HL-60 (cell line): ENCODE results near the gene KAT8.
"Not testable (repeated sequence)": the region's sequence is repeated elsewhere in the genome, so short reads cannot be mapped to it uniquely, and the experiment has no call there.

ENCODE experiments used
- DNase-seq, 2 experiments: peaks; one replicate each; pipeline ENCODE4 v3.0.0-alpha.2; 2010 to 2020; ENCODE audit warnings: low read depth in 1 of 2, low spot score in 1 of 2
- H3K27ac ChIP-seq: fragments of 250-450 bp; sonication (Bioruptor Pico); replicated peaks from 2 replicates; pipeline ENCODE4 v1.5.1; 2020; ENCODE audit warnings: mild to moderate bottlenecking, moderate library complexity
- H3K27me3 ChIP-seq: fragments of 250-450 bp; sonication (Bioruptor Pico); 2 replicates; pipeline ENCODE4 v1.5.1; 2021; ENCODE audit warnings: mild to moderate bottlenecking, moderate library complexity; ENCODE audit not compliant: insufficient read depth, poor library complexity, severe bottlenecking
- H3K4me3 ChIP-seq: replicated peaks from 2 replicates; pipeline ENCODE4 v1.5.1; 2011; ENCODE audit warnings: mild to moderate bottlenecking, control low read depth, low read length; ENCODE audit not compliant: insufficient read depth
- GABPA ChIP-seq: IDR thresholded peaks from 2 replicates; pipeline ENCODE4 v1.6.1; 2012; ENCODE audit warnings: low read depth
- POLR2AphosphoS5 ChIP-seq: IDR thresholded peaks from 2 replicates; pipeline ENCODE4 v1.6.1; 2012; ENCODE audit warnings: low read depth
- SPI1 ChIP-seq: IDR thresholded peaks from 2 replicates; pipeline ENCODE4 v1.6.1; 2012; ENCODE audit warnings: low read depth, mild to moderate bottlenecking, borderline replicate concordance
- TF ChIP-seq, protein P1 (sequence below): IDR thresholded peaks from 2 replicates; pipeline ENCODE4 v1.6.1; 2012; ENCODE audit warnings: low read depth; ENCODE audit not compliant: insufficient replicate concordance
- TF ChIP-seq, protein P2 (sequence below): IDR thresholded peaks from one replicate; pipeline ENCODE4 v1.5.1; 2011; ENCODE audit warnings: low read length, control low read depth, inconsistent platforms; ENCODE audit not compliant: insufficient read depth

The KAT8 gene

DNA sequence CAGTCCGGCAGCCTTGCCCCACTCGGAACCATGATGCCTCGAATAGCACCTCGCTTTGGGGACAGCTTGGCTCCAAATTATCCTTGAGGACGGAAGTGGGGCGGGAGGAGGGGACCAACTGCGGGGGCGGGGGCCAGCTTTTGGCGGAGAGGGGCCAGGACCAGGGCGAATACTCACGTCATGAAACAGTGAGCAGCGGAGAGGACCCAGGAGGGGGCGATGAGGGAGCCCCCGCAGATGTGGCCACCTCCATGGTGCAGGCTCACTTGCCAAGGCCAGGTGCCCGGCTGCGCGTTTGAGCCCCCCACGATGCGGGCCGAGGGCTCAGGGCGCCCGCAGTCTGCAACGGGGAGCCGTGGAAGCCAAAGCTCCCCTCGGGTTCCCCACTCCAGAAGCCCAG lies 31.4 kb downstream of the KAT8 start:
- no peak for DNase-seq
- no peak overlapping the region for H3K4me3 ChIP-seq
- TF ChIP-seq, protein P1, sequence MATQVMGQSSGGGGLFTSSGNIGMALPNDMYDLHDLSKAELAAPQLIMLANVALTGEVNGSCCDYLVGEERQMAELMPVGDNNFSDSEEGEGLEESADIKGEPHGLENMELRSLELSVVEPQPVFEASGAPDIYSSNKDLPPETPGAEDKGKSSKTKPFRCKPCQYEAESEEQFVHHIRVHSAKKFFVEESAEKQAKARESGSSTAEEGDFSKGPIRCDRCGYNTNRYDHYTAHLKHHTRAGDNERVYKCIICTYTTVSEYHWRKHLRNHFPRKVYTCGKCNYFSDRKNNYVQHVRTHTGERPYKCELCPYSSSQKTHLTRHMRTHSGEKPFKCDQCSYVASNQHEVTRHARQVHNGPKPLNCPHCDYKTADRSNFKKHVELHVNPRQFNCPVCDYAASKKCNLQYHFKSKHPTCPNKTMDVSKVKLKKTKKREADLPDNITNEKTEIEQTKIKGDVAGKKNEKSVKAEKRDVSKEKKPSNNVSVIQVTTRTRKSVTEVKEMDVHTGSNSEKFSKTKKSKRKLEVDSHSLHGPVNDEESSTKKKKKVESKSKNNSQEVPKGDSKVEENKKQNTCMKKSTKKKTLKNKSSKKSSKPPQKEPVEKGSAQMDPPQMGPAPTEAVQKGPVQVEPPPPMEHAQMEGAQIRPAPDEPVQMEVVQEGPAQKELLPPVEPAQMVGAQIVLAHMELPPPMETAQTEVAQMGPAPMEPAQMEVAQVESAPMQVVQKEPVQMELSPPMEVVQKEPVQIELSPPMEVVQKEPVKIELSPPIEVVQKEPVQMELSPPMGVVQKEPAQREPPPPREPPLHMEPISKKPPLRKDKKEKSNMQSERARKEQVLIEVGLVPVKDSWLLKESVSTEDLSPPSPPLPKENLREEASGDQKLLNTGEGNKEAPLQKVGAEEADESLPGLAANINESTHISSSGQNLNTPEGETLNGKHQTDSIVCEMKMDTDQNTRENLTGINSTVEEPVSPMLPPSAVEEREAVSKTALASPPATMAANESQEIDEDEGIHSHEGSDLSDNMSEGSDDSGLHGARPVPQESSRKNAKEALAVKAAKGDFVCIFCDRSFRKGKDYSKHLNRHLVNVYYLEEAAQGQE = no peak
- TF ChIP-seq POLR2AphosphoS5 (no peak), GABPA (no peak), SPI1 (no peak)
- TF ChIP-seq, protein P2, sequence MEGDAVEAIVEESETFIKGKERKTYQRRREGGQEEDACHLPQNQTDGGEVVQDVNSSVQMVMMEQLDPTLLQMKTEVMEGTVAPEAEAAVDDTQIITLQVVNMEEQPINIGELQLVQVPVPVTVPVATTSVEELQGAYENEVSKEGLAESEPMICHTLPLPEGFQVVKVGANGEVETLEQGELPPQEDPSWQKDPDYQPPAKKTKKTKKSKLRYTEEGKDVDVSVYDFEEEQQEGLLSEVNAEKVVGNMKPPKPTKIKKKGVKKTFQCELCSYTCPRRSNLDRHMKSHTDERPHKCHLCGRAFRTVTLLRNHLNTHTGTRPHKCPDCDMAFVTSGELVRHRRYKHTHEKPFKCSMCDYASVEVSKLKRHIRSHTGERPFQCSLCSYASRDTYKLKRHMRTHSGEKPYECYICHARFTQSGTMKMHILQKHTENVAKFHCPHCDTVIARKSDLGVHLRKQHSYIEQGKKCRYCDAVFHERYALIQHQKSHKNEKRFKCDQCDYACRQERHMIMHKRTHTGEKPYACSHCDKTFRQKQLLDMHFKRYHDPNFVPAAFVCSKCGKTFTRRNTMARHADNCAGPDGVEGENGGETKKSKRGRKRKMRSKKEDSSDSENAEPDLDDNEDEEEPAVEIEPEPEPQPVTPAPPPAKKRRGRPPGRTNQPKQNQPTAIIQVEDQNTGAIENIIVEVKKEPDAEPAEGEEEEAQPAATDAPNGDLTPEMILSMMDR = no peak
- H3K27me3 ChIP-seq = no peaks in the 10 kb centered on the region
- peak overlapping the region; percentile 46; the same call in 1 of the 2 replicates for H3K27ac ChIP-seq

DNA sequence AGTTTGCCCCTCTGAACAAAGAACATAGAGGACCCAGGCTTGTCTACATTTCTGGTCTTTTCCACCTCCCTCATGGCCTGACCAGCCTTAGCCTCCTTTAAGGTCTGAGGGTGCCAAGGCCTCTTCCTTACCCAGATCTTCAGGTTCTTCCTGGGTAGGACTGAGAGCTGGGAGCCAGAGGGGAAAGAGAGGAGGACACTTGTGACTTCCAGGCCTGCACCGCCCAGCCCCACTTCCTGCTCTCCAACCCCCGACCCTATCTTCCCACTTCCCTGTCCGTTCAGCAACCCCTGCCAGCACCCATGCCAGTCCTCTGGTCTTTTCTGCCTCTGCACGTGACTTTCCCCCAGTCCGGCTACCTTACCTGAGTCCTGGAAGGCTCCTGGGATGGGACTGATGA lies 31.9 kb downstream of the KAT8 start:
- H3K27me3 ChIP-seq = no peaks in the 10 kb centered on the region
- TF ChIP-seq, protein P2 = no peak
- H3K4me3 ChIP-seq = no peak overlapping the region
- H3K27ac ChIP-seq = peak overlapping the region; percentile 46
- DNase-seq = peak in 1 of 2 experiments; percentile 43

DNA sequence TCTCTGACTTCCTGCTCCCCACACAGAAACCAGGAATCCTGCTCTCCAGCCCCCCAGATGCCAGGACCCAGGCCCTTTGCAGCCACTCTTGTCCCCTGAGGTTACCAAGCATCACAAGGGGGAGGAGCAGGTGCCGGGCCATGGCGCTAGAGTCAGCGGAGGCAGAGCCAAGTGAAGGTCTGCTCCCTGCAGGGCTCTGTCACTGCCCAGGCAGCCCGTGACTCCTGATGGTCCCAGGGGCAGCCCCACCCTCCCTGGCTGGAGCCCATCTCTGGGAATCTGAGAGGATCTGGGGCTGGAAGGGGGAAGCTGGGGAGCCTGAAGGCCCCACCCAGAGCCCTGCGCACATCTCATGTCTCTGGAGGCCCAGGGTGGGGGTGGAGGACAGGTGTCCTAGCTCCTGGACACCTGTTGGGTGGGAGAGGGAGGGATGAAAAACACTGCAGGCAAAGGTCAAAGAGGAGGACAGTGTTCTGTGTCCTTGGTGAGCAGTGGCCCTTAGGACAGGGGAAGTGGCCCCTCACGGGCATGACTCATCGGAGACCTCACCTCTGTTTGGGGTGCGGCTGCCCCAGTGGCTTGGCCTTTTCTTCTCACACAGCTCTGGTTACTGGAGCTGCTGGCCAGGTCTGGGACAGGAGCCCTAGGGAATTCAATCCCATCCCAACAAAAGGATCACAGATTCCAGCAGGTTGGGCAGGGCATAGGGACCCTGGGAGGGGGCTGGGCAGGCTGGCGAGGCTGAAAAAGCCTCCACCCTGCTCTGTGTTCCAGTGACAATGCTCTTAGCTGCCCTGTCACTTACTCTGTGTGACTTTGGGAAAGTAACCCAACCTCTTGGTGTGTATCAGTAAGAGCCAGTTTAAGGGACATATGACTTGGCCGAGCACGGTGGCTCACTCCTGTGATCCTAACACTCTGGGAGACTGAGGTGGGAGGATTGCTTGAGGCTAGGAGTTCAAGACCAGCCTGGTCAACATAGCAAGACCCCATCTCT lies 32.7 kb downstream of the KAT8 start, which contains the start of gene PRSS36:
PRSS36 (minus strand) TSS at position 173 of the 997 bp plus-strand sequence; CDS start at position 142, 31 bp downstream.
- Histone ChIP-seq H3K27me3 (no peaks in the 10 kb centered on the region), H3K27ac (peak within 1 kb of the TSS; percentile 46), H3K4me3 (no peak within 1 kb of the TSS)
- DNase-seq = no peak
- TF ChIP-seq, protein P1 = no peak

DNA sequence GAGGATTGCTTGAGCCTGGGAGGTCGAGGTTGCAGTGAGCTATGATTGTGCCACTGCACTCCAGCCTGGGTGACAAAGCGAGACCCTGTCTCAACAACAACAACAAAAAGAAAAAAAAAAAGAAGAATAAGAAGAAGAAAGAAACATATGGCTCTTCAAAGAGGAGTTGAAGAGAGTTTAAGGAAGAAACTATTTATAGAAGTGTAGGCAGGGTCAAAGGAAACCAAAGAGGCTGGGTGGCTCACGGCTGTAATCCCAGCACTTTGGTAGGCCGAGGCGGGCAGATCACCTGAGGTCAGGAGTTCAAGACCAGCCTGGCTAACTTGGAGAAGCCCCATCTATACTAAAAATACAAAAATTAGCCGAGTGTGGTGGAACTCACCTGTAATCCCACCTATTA lies 33.5 kb downstream of the KAT8 start:
- not testable (repeated sequence) for DNase-seq, H3K4me3 ChIP-seq, H3K27ac ChIP-seq, H3K27me3 ChIP-seq

DNA sequence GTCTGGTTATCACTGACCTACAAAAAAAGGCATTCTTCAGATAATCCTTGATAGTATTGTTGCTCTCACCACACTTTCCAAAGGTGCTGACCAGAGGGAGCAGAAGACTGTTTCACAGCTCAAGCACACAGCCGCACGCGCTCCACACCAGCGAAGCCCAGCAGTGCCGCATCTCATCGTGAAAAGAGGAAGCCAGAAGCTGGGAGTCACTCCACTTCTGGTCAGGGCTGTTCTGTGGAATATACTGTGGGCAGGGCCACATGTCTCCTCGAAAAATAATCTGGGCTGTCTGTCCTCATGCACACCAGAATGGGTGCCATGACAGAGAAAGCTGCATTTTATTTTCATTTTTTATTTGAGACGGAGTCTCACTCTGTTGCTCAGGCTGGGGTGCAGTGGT lies 39.7 kb downstream of the KAT8 start:
- Histone ChIP-seq H3K27me3 (no peaks in the 10 kb centered on the region), H3K4me3 (no peak overlapping the region), H3K27ac (no peak overlapping the region)
- TF ChIP-seq, protein P1 = no peak
- TF ChIP-seq, protein P2 = no peak
- TF ChIP-seq SPI1 (peak; percentile 99), GABPA (no peak), POLR2AphosphoS5 (peak; percentile 43; the same call in 1 of the 2 replicates)
- DNase-seq = peak; percentile 33 to 86
